ENCODE results near the gene TTC21A.

The TTC21A gene

DNA sequence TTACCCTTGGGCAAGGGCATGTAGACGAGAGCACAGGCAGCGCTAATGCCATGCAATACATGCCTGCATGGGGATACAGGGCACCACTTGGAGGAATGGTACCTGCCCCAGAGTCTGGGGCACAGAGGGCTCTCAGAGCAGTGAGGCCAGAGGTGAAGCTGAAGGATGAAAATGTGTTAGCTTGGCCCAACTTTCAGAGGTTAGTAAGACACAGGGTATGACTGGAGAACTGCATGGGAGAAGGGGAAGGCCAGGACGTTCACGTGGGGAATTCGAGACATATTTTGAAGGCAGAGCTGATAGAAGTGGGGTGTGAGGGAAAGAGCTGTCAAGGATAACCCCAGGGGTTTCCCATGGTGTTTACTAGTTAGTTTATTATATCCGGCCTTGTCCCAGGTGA lies 26.3 kb downstream of the TTC21A start:
- no peak for DNase-seq
- Histone ChIP-seq H3K36me3 (no peaks in the 10 kb centered on the region), H3K4me3 (ENCODE audit: low read depth, low read length) (no peak overlapping the region), H3K9me3 (ENCODE audit: severe bottlenecking) (no peaks in the 10 kb centered on the region), H3K27ac (no peak overlapping the region), H3K27me3 (ENCODE audit: insufficient read depth, low read depth, severe bottlenecking) (no peaks in the 10 kb centered on the region)
- TF ChIP-seq, protein P1, sequence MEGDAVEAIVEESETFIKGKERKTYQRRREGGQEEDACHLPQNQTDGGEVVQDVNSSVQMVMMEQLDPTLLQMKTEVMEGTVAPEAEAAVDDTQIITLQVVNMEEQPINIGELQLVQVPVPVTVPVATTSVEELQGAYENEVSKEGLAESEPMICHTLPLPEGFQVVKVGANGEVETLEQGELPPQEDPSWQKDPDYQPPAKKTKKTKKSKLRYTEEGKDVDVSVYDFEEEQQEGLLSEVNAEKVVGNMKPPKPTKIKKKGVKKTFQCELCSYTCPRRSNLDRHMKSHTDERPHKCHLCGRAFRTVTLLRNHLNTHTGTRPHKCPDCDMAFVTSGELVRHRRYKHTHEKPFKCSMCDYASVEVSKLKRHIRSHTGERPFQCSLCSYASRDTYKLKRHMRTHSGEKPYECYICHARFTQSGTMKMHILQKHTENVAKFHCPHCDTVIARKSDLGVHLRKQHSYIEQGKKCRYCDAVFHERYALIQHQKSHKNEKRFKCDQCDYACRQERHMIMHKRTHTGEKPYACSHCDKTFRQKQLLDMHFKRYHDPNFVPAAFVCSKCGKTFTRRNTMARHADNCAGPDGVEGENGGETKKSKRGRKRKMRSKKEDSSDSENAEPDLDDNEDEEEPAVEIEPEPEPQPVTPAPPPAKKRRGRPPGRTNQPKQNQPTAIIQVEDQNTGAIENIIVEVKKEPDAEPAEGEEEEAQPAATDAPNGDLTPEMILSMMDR (IDR thresholded peaks at IDR 0.05; ENCODE audit: low read depth, low read length): no peak

DNA sequence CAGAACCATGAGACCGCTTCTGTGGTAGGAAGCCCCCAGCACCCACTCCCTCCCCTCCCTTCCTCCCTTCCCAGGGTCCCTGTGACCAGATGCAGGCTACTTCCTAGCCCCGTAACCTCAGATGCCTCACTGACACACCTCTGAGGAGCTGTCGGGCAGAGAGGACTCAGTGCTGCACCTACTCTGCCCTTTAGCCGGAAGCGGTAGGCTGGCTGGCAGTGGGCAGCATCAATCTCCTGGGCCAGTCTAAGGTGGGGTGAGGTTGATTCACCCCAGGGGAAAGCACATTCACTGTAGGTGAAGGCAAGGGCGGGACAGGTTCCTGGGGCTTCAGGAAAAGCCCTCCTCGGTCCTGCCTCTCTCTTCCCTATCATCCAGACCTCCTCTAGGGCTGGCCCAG lies 26.8 kb downstream of the TTC21A start:
- TF ChIP-seq, protein P1 (IDR thresholded peaks at IDR 0.05; ENCODE audit: low read depth, low read length): no peak
- DNase-seq: no peak
- H3K4me3 ChIP-seq (ENCODE audit: low read depth, low read length): no peak overlapping the region

DNA sequence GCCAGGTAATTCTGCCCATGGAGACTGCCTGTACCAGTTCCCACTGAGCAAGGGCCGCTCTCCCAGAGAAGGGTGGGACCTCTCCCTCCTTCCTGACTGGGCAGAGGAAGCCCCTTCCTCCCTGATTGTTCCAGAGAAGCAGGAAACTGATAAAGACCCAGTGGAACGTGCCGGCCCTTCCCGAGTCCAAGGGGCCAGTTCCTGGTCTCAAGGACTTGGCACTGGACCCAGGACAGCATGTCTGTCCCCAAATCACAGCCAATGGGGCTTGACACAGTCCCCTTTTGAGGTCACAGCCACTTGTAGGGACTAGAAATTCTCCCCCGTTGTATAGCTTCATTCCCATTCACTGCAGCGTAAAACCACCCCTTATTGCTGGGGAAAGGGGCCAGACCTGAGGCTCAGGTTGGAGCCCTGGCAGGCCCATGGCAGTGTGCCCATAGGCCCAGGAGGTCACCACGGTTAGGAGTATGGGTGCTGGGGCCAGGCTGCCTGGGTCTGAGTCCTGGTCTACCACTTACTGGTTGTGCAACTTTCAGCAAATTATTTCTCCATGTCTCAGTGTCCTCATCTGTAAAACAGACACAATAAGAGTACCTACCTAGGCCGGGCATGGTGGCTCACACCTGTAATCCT lies 27.8 kb downstream of the TTC21A start:
- Histone ChIP-seq H3K9me3 (ENCODE audit: severe bottlenecking) (no peaks in the 10 kb centered on the region), H3K4me3 (ENCODE audit: low read depth, low read length) (no peak overlapping the region), H3K27ac (no peak overlapping the region), H3K27me3 (ENCODE audit: insufficient read depth, low read depth, severe bottlenecking) (no peaks in the 10 kb centered on the region), H3K36me3 (no peaks in the 10 kb centered on the region)
- TF ChIP-seq, protein P1 (IDR thresholded peaks at IDR 0.05; ENCODE audit: low read depth, low read length): no peak
- DNase-seq: no peak

More for the DNA sequence above, 26.8 kb downstream of the TTC21A start:
- no peaks in the 10 kb centered on the region for H3K27me3 ChIP-seq (ENCODE audit: insufficient read depth, low read depth, severe bottlenecking)
- no peaks in the 10 kb centered on the region for H3K9me3 ChIP-seq (ENCODE audit: severe bottlenecking)
- H3K27ac ChIP-seq: no peak overlapping the region
- no peaks in the 10 kb centered on the region for H3K36me3 ChIP-seq

DNA sequence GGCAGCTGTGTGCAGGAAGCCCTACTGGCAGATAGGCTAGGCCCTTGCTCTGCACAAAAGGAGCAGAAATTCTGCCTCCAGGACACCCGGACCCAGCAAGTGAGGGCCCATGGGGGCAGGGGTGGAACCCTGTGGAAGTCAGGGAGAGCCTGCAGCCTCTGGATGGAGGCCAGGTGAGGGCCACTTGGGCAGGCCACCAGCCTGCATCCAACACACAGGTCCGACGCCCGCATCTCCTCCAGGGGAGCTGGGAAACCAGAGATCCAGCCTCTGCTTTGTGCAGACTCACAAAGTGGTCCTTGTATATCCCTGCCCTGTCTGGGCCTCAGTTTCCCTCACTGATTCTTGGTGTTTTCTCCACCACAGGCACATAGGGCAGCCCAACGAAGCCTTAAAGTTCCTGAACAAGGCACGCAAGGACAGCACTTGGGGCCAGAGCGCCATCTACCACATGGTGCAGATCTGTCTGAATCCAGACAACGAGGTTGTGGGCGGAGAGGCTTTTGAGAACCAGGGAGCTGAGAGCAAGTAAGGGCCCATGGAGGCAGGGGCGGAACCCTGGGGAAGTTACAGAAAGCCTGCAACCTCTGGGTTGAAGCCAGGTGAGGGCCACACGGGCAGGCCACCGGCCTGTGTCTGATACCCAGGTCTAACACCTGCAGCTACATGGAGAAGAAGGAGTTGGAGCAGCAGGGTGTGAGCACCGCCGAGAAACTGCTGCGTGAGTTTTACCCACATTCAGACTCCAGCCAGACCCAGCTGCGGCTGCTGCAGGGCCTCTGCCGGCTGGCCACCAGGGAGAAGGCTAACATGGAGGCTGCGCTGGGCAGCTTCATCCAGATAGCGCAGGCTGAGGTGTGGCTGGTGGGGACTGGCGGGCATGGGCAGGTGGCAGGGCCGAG lies 29.3 kb downstream of the TTC21A start:
- H3K4me3 ChIP-seq (ENCODE audit: low read depth, low read length): no peak overlapping the region
- TF ChIP-seq, protein P1 (IDR thresholded peaks at IDR 0.05; ENCODE audit: low read depth, low read length): no peak
- H3K27ac ChIP-seq: no peak overlapping the region
- H3K9me3 ChIP-seq (ENCODE audit: severe bottlenecking): no peaks in the 10 kb centered on the region
- no peak for DNase-seq
- H3K27me3 ChIP-seq (ENCODE audit: insufficient read depth, low read depth, severe bottlenecking): no peaks in the 10 kb centered on the region
- peaks cover 10% of the 10 kb centered on the region for H3K36me3 ChIP-seq

DNA sequence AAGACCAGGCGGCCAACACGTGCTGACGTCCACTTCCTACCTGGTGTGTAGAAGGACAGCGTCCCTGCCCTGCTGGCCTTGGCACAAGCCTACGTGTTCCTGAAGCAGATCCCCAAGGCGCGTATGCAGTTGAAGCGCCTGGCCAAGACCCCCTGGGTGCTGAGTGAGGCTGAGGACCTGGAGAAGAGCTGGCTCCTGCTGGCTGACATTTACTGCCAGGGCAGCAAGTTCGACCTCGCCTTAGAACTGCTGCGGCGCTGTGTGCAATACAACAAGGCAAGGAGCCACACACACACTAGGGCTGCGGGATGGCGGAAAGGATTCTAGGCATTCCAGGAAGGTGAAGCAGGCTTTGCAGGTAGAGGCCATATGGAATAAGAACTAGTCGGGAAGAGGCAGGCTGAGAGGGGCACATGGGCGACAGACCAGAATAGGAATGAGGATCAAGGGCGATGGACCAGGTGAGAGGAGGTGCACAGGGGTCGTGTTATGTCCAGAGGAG lies 30.0 kb downstream of the TTC21A start:
- peaks cover 17% of the 10 kb centered on the region for H3K36me3 ChIP-seq
- H3K27ac ChIP-seq: no peak overlapping the region
- H3K27me3 ChIP-seq (ENCODE audit: insufficient read depth, low read depth, severe bottlenecking): no peaks in the 10 kb centered on the region
- no peaks in the 10 kb centered on the region for H3K9me3 ChIP-seq (ENCODE audit: severe bottlenecking)
- no peak overlapping the region for H3K4me3 ChIP-seq (ENCODE audit: low read depth, low read length)
- TF ChIP-seq, protein P1 (IDR thresholded peaks at IDR 0.05; ENCODE audit: low read depth, low read length): no peak
- DNase-seq: no peak

Measured in WERI-Rb-1 (cell line).